NCI-H2227 (cell line): Measurements from ENCODE around the gene APRT.
"Not testable (repeated sequence)": the region's sequence is repeated elsewhere in the genome, so short reads cannot be mapped to it uniquely, and the experiment has no call there.

Experiments used
- DNase-seq: peaks from one replicate; lab custom pipeline; 2025; ENCODE audit not compliant: unreplicated experiment; lab: John Stamatoyannopoulos, UW

Gene APRT

DNA sequence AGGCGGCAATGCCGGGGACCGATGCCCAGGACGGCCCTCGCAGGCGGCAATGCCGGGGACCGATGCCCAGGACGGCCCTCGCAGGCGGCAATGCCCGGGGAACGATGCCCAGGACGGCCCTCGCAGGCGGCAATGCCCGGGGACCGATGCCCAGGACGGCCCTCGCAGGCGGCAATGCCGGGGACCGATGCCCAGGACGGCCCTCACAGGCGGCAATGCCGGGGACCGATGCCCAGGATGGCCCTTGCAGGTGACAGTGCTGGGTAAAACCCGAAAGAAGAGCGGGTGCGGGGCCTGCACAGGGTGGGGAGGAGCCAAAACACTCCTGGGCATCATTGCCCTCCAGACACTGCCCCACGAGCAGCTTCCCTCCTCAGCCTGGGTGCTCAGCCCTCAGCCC is 11.9 kb upstream of the APRT start:
- not testable (repeated sequence) for DNase-seq

- DNase-seq: no peak
Observed at GRCh38 chr16:88822281-88823040, 10.7 kb upstream of the APRT start.

DNA sequence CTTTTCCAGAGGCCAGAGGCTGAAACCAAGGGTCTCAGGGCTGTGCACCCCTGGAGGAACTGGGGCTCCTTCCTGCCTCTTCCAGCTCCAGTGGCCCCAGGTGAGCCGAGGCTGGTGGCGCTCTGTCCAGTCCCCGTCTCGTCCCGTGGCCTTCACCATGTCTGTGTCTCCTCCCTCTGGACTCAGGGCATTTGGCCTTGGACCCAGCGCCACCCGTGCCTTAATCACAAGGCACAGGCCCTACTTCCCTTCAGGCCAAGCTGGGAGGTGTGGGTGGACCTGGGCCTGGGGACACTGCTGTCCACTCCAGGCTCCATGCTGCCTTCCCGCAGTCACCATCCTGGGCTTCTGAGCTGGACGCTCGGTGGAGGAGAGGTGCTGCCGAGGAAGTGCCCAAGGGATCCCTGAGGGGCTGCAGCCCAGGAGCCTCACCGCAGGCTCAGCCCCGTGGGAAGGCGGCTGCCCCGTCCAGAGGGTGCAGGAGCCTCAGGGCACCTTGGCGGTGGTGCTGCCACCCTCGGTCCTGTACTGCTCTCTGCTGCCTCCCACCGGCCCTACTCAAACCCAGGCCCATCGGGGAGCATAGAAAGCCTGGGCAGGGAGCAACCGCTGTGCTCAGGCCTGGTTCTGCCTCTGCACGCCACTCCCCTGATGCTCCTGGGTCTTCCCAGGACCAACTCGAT is 9.6 kb upstream of the APRT start:
- DNase-seq: no peak

- DNase-seq: no peak
Observed at GRCh38 chr16:88820385-88821025, 8.8 kb upstream of the APRT start.

GRCh38 chr16:88819126-88819525 is 7.4 kb upstream of the APRT start:
- DNase-seq: no peak

GRCh38 chr16:88818575-88818874 is 6.8 kb upstream of the APRT start:
- no peak for DNase-seq

DNA sequence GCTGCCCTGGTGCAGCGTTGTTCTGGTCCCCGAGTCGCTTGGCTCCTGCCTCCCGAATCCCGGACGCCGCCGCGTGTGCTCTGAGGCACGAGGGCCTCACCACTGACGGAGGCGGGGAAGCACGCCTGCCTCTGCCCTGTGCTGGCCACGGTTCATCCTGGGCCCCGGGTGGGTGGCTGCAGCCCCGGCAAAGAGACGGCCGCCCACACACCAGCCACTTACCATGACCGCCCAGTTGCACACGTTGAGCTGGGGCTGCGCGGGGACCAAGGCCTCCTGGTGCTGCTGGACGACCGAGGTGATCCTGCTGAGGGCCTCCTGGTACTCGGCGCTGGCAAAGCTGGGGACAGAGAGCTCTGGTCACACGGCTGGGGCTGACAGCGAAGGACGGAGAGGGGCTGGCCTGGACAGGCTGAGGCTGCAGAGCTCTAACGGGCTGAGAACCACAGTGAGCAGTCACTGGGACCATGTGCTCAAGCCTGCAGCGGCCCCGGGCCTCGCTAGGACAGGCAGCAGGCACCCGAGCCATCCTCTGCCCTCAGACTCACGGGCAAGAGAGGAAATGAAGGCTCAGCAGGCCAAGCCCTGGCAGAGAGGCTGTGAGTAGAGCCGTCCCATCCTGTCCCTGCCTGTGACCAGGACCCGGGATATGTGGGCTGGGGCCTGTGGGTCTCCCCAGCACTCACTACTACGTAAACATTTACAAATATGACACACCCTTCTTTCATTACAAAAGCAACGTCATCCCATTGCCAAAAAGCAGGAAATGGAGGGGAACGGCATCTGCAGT is 6.3 kb upstream of the APRT start:
- DNase-seq: no peak

DNA sequence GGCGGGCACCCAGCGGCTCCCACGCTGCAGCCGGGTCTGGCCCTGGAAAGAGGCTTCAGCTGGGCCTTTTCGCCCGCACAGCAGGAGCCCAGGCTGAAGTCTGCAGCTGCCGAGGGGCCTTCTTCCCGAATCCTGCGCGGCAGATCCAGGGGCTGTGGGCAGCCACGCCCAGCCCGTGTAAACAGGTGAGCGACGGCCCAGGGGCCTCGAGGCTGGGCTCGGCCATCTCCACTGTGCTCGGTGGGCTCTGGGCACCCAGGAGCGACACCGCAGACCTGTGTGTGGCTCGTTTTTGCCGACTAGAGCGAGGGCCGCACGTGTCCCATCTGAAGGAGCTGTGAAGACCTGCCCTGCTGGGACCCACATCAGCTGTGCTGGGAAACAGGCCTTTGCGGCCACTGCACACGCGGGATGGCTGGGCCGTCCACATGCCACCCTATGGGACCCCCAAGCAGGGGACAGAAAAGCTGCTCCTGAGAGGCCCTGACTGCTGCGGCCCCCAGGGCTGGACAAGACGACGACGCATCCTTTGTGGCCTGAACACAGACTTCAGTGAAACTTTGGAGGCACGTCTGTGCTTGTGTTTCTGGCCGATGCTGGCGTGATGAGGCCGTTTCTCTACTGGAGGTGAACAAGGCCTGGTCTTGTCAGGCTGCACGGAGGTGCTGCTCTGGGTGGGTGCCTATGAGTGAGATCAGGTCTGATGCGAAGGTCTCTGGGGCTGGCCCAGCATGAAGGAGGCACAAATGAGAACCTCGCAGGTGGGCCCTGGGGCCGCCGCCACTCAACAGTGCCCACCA is 5.2 kb upstream of the APRT start:
- DNase-seq: no peak

DNA sequence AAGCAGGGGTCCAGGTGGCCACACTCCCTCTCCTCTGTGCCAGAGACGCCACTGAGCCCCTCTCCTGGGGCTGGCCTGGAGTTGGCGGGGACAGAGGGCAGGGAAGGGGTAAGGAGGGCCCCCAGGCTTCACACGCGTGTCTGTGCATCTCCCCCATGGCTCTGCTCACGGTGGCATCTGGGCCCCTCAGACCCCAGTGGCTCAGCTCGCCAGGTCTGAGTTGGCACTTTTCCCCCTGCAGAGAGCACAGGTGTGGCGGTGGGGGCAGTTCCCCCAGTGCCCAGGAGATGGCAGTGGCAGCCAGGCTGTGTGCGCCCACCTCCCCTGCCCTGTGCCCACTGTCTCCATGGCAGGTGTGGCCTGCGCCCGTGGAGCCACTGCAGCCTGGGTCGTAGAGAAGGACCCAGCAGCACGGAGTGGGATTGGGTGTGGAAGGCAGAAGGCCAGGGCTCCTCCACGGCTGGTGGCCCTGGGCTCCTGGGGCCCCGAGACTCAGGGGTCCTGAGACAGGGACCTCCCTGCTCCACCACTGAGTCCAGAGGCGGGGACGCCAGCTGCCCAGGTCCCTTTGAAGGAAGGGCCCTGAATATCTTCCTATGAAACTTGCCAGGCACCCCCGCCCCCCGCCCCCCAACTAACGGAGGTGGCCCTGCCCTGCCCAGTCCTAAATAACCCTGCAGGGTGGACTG is 4.3 kb upstream of the APRT start:
- peak; percentile 33 for DNase-seq

GRCh38 chr16:88815227-88815626 is 3.5 kb upstream of the APRT start:
- no peak for DNase-seq

- no peak for DNase-seq
Observed at GRCh38 chr16:88814144-88814502, 2.4 kb upstream of the APRT start.

GRCh38 chr16:88813269-88814143 is 1.8 kb upstream of the APRT start:
- no peak for DNase-seq

DNA sequence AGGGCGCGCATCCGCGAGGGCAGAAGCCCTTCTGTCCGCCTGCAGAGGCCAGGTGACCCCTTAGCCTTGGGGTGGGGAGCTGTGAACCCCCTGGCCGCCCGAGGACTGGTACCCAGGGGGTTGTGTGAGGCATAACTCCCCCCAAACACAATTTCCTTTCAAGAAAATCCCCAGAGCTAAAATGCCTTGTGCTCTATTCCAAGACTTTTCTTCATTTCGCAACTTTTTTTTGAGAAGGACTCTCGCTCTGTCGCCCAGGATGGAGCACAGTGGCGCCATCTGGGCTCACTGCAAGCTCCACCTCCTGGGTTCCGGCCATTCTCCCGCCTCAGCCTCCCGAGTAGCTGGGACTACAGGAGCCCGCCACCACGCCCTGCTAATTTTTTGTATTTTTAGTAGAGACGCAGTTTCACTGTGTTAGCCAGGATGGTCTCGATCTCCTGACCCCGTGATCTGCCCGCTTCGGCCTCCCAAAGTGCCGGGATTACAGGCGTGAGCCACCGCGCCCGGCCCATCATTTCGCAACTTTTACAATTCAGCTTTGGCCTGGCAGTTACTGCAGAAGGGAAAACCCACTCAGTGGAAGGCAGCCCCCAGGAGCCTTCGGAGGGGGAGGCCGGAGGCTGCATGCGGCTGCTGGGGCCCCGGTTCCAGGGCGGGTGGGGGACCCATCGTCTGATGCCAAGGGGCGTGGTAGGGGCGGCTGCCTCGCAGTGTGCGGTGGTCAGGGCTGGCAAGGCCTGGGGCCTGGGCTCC is 963 bp upstream of the APRT start:
- DNase-seq: peak; percentile 40

GRCh38 chr16:88810912-88811768 is 588 bp downstream of the APRT start:
- peak; percentile 88 for DNase-seq

DNA sequence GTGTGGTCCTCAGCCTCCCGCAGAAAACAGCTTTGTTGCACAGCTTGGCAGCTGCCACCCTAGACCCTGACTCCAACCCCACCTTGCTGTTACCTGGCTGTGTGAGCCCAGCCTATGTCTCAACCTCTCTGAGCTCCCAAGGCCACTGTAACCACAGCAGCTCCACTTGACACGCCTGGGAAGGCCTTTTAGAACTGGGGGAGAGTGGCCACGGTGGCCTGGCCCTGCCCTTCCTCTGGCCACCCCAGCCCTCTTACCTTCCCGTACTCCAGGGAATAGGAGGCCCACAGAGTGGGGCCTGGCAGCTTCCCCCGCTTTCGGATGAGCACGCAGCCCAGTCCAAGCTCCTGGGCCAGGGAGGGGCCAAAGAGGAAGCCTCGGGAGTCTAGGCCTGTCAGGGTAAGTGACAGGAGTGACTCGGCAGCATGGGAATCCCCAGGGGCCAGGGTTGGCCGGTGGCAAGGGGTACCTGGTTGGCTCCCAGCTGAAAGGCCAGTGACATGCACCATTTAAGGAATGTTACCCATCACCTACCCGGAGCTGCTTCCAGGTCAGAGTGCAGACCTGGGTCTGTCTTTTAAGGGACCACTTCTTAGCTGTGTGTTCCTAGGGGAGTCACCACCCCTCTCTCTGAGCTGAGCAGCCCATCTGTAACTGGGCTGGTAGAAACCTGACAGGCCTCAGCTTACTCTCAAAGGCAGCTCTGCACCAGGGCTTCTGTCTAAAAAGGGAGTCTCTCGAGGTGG is 1.4 kb downstream of the APRT start:
- no peak for DNase-seq

GRCh38 chr16:88809676-88810165 is 2.0 kb downstream of the APRT start:
- DNase-seq: no peak
